OCI-LY7 (cell line): Measurements from ENCODE around the gene HYOU1.

Experiments used
- CTCF ChIP-seq: fragments of 200-600 bp; sonication (generic); conservative IDR thresholded peaks from 2 replicates; pipeline ENCODE4 v1.5.1; 2014; ENCODE audit warnings: mild to moderate bottlenecking, antibody characterized with exemption, low read length, moderate library complexity, mixed read lengths
- EZH2phosphoT487 ChIP-seq: fragments of 200-600 bp; sonication (generic); IDR thresholded peaks from 2 replicates; pipeline ENCODE4 v1.6.1; 2018; ENCODE audit warnings: low read depth, borderline replicate concordance, mild to moderate bottlenecking, mixed run types, antibody characterized with exemption, low read length, moderate library complexity, mixed read lengths

GRCh38 chr11:119030029-119030328 lies 27.0 kb downstream of the HYOU1 start:
- TF ChIP-seq CTCF: no peak
- no peak for TF ChIP-seq EZH2phosphoT487
